HepG2 (cell line): ENCODE data around the gene ARSB. TPM values are rescaled to one million over a fixed set of nuclear protein-coding genes. Genes with fewer than 3 reads are reported as not detected.

Experiments used
- ATAC-seq: fragments of 200-7000 bp; cut with Tn5 transposase; 3 replicates; pipeline ENCODE4 v1.9.1; 2020; ENCODE audit warnings: mild to moderate bottlenecking, moderate library complexity
- BruUV-seq: library from RNA; stranded (reverse); fragments of 400-500 nt; replicated peaks from 2 replicates; lab custom pipeline; 2021; lab: Mats Ljungman, UMichigan
- CTCF ChIA-PET: fragments of 300-600 bp; formaldehyde crosslinking; extraction: SDS; loops from one replicate; lab custom pipeline; 2021; ENCODE audit warnings: low total read pairs, inconsistent platforms, low intra/inter-chr PET ratio; lab: Yijun Ruan, JAX
- POLR2A ChIA-PET: fragments of 350-600 bp; sonication (Branson Sonifier 250); formaldehyde crosslinking; loops from one replicate; lab custom pipeline; 2020; ENCODE audit warnings: antibody characterized with exemption, inconsistent platforms; lab: Yijun Ruan, JAX
- DNase-seq: peaks from one replicate; pipeline ENCODE4 v3.0.0-alpha.2; 2015; ENCODE audit warnings: low spot score
- FAIRE-seq: peaks from 3 replicates; lab custom pipeline; 2011; peaks lifted over from hg19 to GRCh38; lab: Jason Lieb, UNC
- H2AFZ ChIP-seq: one replicate; pipeline ENCODE4 v1.6.1; 2011; ENCODE audit warnings: low read length, inconsistent platforms
- H3K27ac ChIP-seq: fragments of 300-600 bp; 3 replicates; pipeline ENCODE4 v1.8.0; 2011; ENCODE audit warnings: mixed run types, mild to moderate bottlenecking, mixed read lengths, low read length, inconsistent platforms; ENCODE audit not compliant: insufficient read depth; ENCODE audit errors: extremely low read length
- H3K27me3 ChIP-seq, 2 experiments: fragments of 200-600 bp in 1 of 2; 2 replicates in 1 of 2; 3 replicates in 1 of 2; pipeline versions ENCODE4 v1.6.0 to v1.8.0; 2011; ENCODE audit warnings: low read length in 2 of 2, mild to moderate bottlenecking in 2 of 2, moderate library complexity in 2 of 2, inconsistent platforms in 1 of 2; ENCODE audit not compliant: insufficient read depth in 2 of 2, control insufficient read depth in 1 of 2
- H3K36me3 ChIP-seq, 2 experiments: fragments of 200-600 bp in 1 of 2; replicated peaks in 1 of 2; 2 replicates in 1 of 2; 3 replicates in 1 of 2; pipeline versions ENCODE4 v1.5.1 to v1.8.0; 2011; ENCODE audit warnings: low read length in 2 of 2, inconsistent platforms in 1 of 2; ENCODE audit not compliant: insufficient read depth in 2 of 2, control insufficient read depth in 1 of 2
- H3K4me1 ChIP-seq: 2 replicates; pipeline ENCODE4 v1.5.1; 2012; ENCODE audit warnings: low read length, inconsistent platforms; ENCODE audit not compliant: insufficient read depth
- H3K4me2 ChIP-seq: 2 replicates; pipeline ENCODE4 v1.6.0; 2011; ENCODE audit warnings: low read depth, low read length, inconsistent platforms
- H3K4me3 ChIP-seq, 3 experiments: fragments of 200-600 bp in 1 of 3; sonication (generic), shearing (Covaris generic) in 1 of 3; replicated peaks in 1 of 3; 2 replicates each; pipeline ENCODE4 v1.5.1; 2011 to 2016; ENCODE audit warnings: low read length in 3 of 3, inconsistent platforms in 2 of 3, low read depth in 2 of 3, mild to moderate bottlenecking in 2 of 3, control low read depth in 1 of 3, mixed read lengths in 1 of 3; ENCODE audit not compliant: insufficient read depth in 1 of 3
- H3K79me2 ChIP-seq: one replicate; pipeline ENCODE4 v1.6.1; 2011; ENCODE audit warnings: low read length, inconsistent platforms; ENCODE audit not compliant: insufficient read depth
- H3K9ac ChIP-seq: 2 replicates; pipeline ENCODE4 v1.6.0; 2011; ENCODE audit warnings: mild to moderate bottlenecking, low read depth, low read length, inconsistent platforms; ENCODE audit not compliant: insufficient read depth
- H3K9me3 ChIP-seq: 2 replicates; pipeline ENCODE4 v1.5.1; 2012; ENCODE audit warnings: mild to moderate bottlenecking, low read length
- H4K20me1 ChIP-seq: 2 replicates; pipeline ENCODE4 v1.6.0; 2011; ENCODE audit warnings: inconsistent platforms, mild to moderate bottlenecking, low read length, moderate library complexity; ENCODE audit not compliant: insufficient read depth
- ATAD3A ChIP-seq: sonication (generic); formaldehyde crosslinking; IDR thresholded peaks from 2 replicates; pipeline ENCODE4 v1.4.0; 2020; ENCODE audit warnings: missing genetic modification reagents
- ATM ChIP-seq: fragments of 450-650 bp; IDR thresholded peaks from 2 replicates; pipeline ENCODE4 v1.7.1; 2017; ENCODE audit warnings: mild to moderate bottlenecking, borderline replicate concordance
- EHMT2 ChIP-seq: fragments of 200-600 bp; sonication (generic); IDR thresholded peaks from 2 replicates; pipeline ENCODE4 v1.7.0; 2017; ENCODE audit warnings: antibody characterized with exemption, low read depth, low read length, borderline replicate concordance
- FOSL1 ChIP-seq: sonication (generic); formaldehyde crosslinking; IDR thresholded peaks from 2 replicates; pipeline ENCODE4 v1.9.0; 2021; ENCODE audit warnings: missing genetic modification reagents, borderline replicate concordance
- HOXA9 ChIP-seq: sonication (generic); formaldehyde crosslinking; IDR thresholded peaks from 2 replicates; pipeline ENCODE4 v1.8.1; 2022; ENCODE audit warnings: missing genetic modification reagents, mild to moderate bottlenecking, moderate library complexity, borderline replicate concordance
- KLF9 ChIP-seq: IDR thresholded peaks from 2 replicates; pipeline ENCODE4 v1.6.1; 2016; ENCODE audit warnings: low read depth
- MIER3 ChIP-seq: IDR thresholded peaks from 2 replicates; pipeline ENCODE4 v1.6.1; 2016; ENCODE audit warnings: missing compliant biosample characterization, borderline replicate concordance
- NPAS2 ChIP-seq: sonication (generic); formaldehyde crosslinking; IDR thresholded peaks from 2 replicates; pipeline ENCODE4 v1.8.0; 2022; ENCODE audit warnings: mild to moderate bottlenecking, missing genetic modification reagents, borderline replicate concordance
- SP2 ChIP-seq: sonication (generic); formaldehyde crosslinking; IDR thresholded peaks from 2 replicates; pipeline ENCODE4 v1.5.1; 2020; ENCODE audit warnings: mild to moderate bottlenecking, missing genetic modification reagents
- STAT5B ChIP-seq: sonication (generic); formaldehyde crosslinking; IDR thresholded peaks from 2 replicates; pipeline ENCODE4 v1.4.0; 2020; ENCODE audit warnings: missing genetic modification reagents
- TMF1 ChIP-seq: sonication (generic); formaldehyde crosslinking; IDR thresholded peaks from 2 replicates; pipeline ENCODE4 v1.8.1; 2022; ENCODE audit warnings: low read depth, missing genetic modification reagents
- ZNF263 ChIP-seq: sonication (generic); formaldehyde crosslinking; IDR thresholded peaks from 2 replicates; pipeline ENCODE4 v1.4.0; 2020; ENCODE audit warnings: missing genetic modification reagents
- ZNF331 ChIP-seq: sonication (generic); formaldehyde crosslinking; IDR thresholded peaks from 2 replicates; pipeline ENCODE4 v1.4.0; 2020; ENCODE audit warnings: missing genetic modification reagents
- ZNF33B ChIP-seq: sonication (generic); formaldehyde crosslinking; IDR thresholded peaks from 2 replicates; pipeline ENCODE4 v1.5.1; 2020; ENCODE audit warnings: mild to moderate bottlenecking, missing genetic modification reagents
- ZNF652 ChIP-seq: IDR thresholded peaks from 2 replicates; pipeline ENCODE4 v1.6.1; 2016; ENCODE audit warnings: low read depth, borderline replicate concordance
- ZSCAN12 ChIP-seq: sonication (generic); formaldehyde crosslinking; IDR thresholded peaks from 2 replicates; pipeline ENCODE4 v1.9.0; 2021; ENCODE audit warnings: mild to moderate bottlenecking, missing genetic modification reagents
- ZSCAN29 ChIP-seq: sonication (generic); formaldehyde crosslinking; conservative IDR thresholded peaks from 2 replicates; pipeline ENCODE4 v1.4.0; 2020; ENCODE audit warnings: mild to moderate bottlenecking, missing genetic modification reagents
- WGBS: methylation state at CpG from one replicate; pipeline ENCODE4 v1.1.6; 2017; ENCODE audit warnings: low lambda C conversion rate; 5-methylcytosine and 5-hydroxymethylcytosine counted together
- in situ Hi-C: cut with HindIII; loops from 2 replicates; pipeline ENCODE4 v1.10.0; 2017; ENCODE audit warnings: low pct_unique_long_range_greater_than_20kb; ENCODE audit not compliant: extremely low pct_ligation_motif_present
- intact Hi-C: fragments of 100-400 bp; cut with micrococcal nuclease; formaldehyde crosslinking; loops from one replicate; pipeline ENCODE4 v1.10.0; 2022; ENCODE audit not compliant: unreplicated experiment
- polyA plus RNA-seq, 8 experiments: library from polyadenylated mRNA; depleted of rRNA in 3 of 8; stranded (reverse) in 7 of 8; unstranded in 1 of 8; fragments of >200 nt; fragmentation: Illumina TruSeq in 4 of 8; extraction: Trizol in 4 of 8; gene quantifications; 2 replicates each; pipeline versions ENCODE4 v1.2.1 to v1.2.3, GENCODE V29; 2011 to 2016; ENCODE audit warnings: low read depth in 4 of 8, missing spikeins in 1 of 8, mixed read lengths in 1 of 8; ENCODE audit not compliant: insufficient read depth in 1 of 8
- total RNA-seq, 5 experiments: library from RNA; depleted of rRNA; stranded (reverse); fragments of >200 nt; fragmentation: Illumina TruSeq; extraction: Trizol; gene quantifications; 2 replicates each; pipeline ENCODE4 v1.2.3, GENCODE V29; 2016; ENCODE audit warnings: low read depth in 1 of 5
- TF ChIP-seq, protein P1 (sequence below): sonication (generic); formaldehyde crosslinking; IDR thresholded peaks from 2 replicates; pipeline ENCODE4 v1.5.1; 2020; ENCODE audit warnings: mild to moderate bottlenecking, moderate library complexity, missing genetic modification reagents
- TF ChIP-seq, protein P2 (sequence below): IDR thresholded peaks from 2 replicates; pipeline ENCODE4 v1.6.1; 2016; ENCODE audit warnings: low read depth, missing genetic modification reagents, missing compliant biosample characterization

The ARSB gene
- total and polyA plus RNA-seq, 2 of the 13 experiments (the other 11 are each of a cell fraction or from before 2014, with no cell fraction given) = 52.6 to 66.4 TPM

GRCh38 chr5:78765116-78765515 lies 220.0 kb downstream of the ARSB start (continued):
- TF ChIP-seq, protein P1, sequence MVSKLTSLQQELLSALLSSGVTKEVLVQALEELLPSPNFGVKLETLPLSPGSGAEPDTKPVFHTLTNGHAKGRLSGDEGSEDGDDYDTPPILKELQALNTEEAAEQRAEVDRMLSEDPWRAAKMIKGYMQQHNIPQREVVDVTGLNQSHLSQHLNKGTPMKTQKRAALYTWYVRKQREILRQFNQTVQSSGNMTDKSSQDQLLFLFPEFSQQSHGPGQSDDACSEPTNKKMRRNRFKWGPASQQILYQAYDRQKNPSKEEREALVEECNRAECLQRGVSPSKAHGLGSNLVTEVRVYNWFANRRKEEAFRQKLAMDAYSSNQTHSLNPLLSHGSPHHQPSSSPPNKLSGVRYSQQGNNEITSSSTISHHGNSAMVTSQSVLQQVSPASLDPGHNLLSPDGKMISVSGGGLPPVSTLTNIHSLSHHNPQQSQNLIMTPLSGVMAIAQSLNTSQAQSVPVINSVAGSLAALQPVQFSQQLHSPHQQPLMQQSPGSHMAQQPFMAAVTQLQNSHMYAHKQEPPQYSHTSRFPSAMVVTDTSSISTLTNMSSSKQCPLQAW (CRISPR knock-in tag) = no peak
- TF ChIP-seq SP2 (CRISPR knock-in tag) (no peak), ATM (no peak), NPAS2 (CRISPR knock-in tag) (no peak), KLF9 (CRISPR knock-in tag) (no peak), TMF1 (CRISPR knock-in tag) (no peak), ZNF331 (CRISPR knock-in tag) (no peak)

DNA sequence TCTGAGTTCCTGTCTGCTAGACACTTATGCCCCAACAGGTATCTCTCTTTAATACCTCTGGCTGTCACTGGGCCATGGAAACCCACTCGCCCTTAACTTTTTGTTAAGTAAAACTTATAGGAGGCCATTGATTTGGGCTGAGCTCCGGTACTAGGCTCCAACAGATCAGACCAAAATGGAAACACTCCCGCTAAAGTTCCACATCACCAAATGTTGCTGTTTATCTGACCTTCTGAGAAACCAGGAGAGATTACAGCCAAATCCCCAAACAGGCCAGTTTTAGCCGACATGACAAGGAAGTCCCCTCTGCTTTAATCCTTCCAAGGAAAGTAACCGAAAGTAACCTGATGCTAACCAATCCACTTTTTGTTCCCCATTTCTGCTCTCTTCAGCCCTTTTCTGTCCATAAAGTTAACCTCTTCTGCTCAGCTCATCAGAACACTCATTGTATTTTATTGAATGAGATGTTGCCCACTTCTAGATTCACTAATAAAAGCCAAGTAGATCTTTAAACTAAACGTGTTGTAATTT lies 221.4 kb downstream of the ARSB start:
- TF ChIP-seq ZSCAN29 (CRISPR knock-in tag) = no peak
- TF ChIP-seq ZNF263 (CRISPR knock-in tag) = no peak
- TF ChIP-seq HOXA9 (CRISPR knock-in tag) = no peak
- no peak for TF ChIP-seq STAT5B (CRISPR knock-in tag)
- TF ChIP-seq ZNF33B (CRISPR knock-in tag) = no peak
- TF ChIP-seq ZNF652 (CRISPR knock-in tag) = no peak
- TF ChIP-seq MIER3 (CRISPR knock-in tag) = no peak
- no peak for TF ChIP-seq FOSL1 (CRISPR knock-in tag)
- TF ChIP-seq ZSCAN12 = no peak
- no peak for TF ChIP-seq ATAD3A (CRISPR knock-in tag)
- TF ChIP-seq, protein P2, sequence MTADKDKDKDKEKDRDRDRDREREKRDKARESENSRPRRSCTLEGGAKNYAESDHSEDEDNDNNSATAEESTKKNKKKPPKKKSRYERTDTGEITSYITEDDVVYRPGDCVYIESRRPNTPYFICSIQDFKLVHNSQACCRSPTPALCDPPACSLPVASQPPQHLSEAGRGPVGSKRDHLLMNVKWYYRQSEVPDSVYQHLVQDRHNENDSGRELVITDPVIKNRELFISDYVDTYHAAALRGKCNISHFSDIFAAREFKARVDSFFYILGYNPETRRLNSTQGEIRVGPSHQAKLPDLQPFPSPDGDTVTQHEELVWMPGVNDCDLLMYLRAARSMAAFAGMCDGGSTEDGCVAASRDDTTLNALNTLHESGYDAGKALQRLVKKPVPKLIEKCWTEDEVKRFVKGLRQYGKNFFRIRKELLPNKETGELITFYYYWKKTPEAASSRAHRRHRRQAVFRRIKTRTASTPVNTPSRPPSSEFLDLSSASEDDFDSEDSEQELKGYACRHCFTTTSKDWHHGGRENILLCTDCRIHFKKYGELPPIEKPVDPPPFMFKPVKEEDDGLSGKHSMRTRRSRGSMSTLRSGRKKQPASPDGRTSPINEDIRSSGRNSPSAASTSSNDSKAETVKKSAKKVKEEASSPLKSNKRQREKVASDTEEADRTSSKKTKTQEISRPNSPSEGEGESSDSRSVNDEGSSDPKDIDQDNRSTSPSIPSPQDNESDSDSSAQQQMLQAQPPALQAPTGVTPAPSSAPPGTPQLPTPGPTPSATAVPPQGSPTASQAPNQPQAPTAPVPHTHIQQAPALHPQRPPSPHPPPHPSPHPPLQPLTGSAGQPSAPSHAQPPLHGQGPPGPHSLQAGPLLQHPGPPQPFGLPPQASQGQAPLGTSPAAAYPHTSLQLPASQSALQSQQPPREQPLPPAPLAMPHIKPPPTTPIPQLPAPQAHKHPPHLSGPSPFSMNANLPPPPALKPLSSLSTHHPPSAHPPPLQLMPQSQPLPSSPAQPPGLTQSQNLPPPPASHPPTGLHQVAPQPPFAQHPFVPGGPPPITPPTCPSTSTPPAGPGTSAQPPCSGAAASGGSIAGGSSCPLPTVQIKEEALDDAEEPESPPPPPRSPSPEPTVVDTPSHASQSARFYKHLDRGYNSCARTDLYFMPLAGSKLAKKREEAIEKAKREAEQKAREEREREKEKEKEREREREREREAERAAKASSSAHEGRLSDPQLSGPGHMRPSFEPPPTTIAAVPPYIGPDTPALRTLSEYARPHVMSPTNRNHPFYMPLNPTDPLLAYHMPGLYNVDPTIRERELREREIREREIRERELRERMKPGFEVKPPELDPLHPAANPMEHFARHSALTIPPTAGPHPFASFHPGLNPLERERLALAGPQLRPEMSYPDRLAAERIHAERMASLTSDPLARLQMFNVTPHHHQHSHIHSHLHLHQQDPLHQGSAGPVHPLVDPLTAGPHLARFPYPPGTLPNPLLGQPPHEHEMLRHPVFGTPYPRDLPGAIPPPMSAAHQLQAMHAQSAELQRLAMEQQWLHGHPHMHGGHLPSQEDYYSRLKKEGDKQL (CRISPR knock-in tag) = no peak
- no peak for TF ChIP-seq EHMT2
- Histone ChIP-seq H3K4me1 (peaks cover 21% of the 10 kb centered on the region), H3K4me3 (no peak overlapping the region), H3K36me3 (no peaks in the 10 kb centered on the region), H3K27ac (no peak overlapping the region), H2AFZ (no peak overlapping the region), H4K20me1 (no peaks in the 10 kb centered on the region), H3K79me2 (no peaks in the 10 kb centered on the region), H3K4me2 (no peak overlapping the region), H3K27me3 (peaks cover 0 to 24% of the 10 kb centered on the region in 2 experiments; a peak in 3 of 5 replicates), H3K9me3 (no peaks in the 10 kb centered on the region), H3K9ac (no peak overlapping the region)
- FAIRE-seq = no peak
- no TSS peak for BruUV-seq
- 56% methylated on average over 6 of the region's 6 CpGs for WGBS
- CTCF ChIA-PET = no interaction called here
- intact Hi-C loops (no loop called here), in situ Hi-C loops (no loop called here)
- POLR2A ChIA-PET = no interaction called here
- ATAC-seq = no peak
- DNase-seq = no peak
